Neural cell (in vitro differentiated cells): ENCODE results near the gene SLC30A5. TPM values are rescaled to one million over a fixed set of nuclear protein-coding genes. Genes with fewer than 3 reads are reported as not detected.

Source experiments
- H2AFZ ChIP-seq: fragments of 200-600, 300-800 bp; sonication (generic), shearing (Covaris generic); 2 replicates; pipeline ENCODE4 v1.6.0; 2014; ENCODE audit warnings: low read depth, mild to moderate bottlenecking, antibody characterized with exemption, low read length, moderate library complexity
- H3F3A ChIP-seq: fragments of 200-600 bp; shearing (Covaris generic); 2 replicates; pipeline ENCODE4 v1.6.1; 2016; ENCODE audit warnings: mild to moderate bottlenecking, moderate library complexity, mixed read lengths, antibody characterized with exemption, low read length; ENCODE audit not compliant: insufficient read depth, poor library complexity, severe bottlenecking
- H3K27ac ChIP-seq: fragments of 200-600, 300-800 bp; sonication (generic), shearing (Covaris generic); 2 replicates; pipeline ENCODE4 v1.5.1; 2014; ENCODE audit warnings: mild to moderate bottlenecking, low read length, moderate library complexity
- H3K27me3 ChIP-seq: fragments of 300-800, 200-600 bp; sonication (generic), shearing (Covaris generic); 2 replicates; pipeline ENCODE4 v1.6.0; 2014; ENCODE audit warnings: mild to moderate bottlenecking, low read depth, low read length, moderate library complexity; ENCODE audit not compliant: insufficient read depth
- H3K36me3 ChIP-seq: fragments of 300-800, 200-600 bp; sonication (generic), shearing (Covaris generic); 2 replicates; pipeline ENCODE4 v1.5.1; 2014; ENCODE audit warnings: mild to moderate bottlenecking, antibody characterized with exemption, low read length, moderate library complexity; ENCODE audit not compliant: insufficient read depth
- H3K4me2 ChIP-seq: fragments of 300-800, 200-600 bp; sonication (generic), shearing (Covaris generic); 2 replicates; pipeline ENCODE4 v1.6.0; 2014; ENCODE audit warnings: mild to moderate bottlenecking, low read length
- H3K4me3 ChIP-seq: fragments of 300-800, 200-600 bp; sonication (generic), shearing (Covaris generic); 2 replicates; pipeline ENCODE4 v1.5.1; 2014; ENCODE audit warnings: mild to moderate bottlenecking, low read length, moderate library complexity
- H3K79me2 ChIP-seq: fragments of 200-600 bp; shearing (Covaris generic); replicated peaks from 2 replicates; pipeline ENCODE4 v1.6.0; 2014; ENCODE audit warnings: mild to moderate bottlenecking, low read length, moderate library complexity; ENCODE audit not compliant: insufficient read depth
- H3K9ac ChIP-seq: fragments of 300-800, 200-600 bp; sonication (generic), shearing (Covaris generic); 2 replicates; pipeline ENCODE4 v1.6.1; 2016; ENCODE audit warnings: mild to moderate bottlenecking, low read length, mixed read lengths
- H3K9me2 ChIP-seq: fragments of 200-600 bp; shearing (Covaris generic); 2 replicates; pipeline ENCODE4 v1.6.1; 2016; ENCODE audit warnings: mild to moderate bottlenecking, low read length, mixed read lengths; ENCODE audit not compliant: insufficient read depth
- H3K9me3 ChIP-seq: fragments of 200-600, 300-800 bp; sonication (generic), shearing (Covaris generic); 2 replicates; pipeline ENCODE4 v1.6.1; 2016; ENCODE audit warnings: mild to moderate bottlenecking, mixed run types, low read length, moderate library complexity, mixed read lengths
- H4K20me1 ChIP-seq: fragments of 200-600 bp; shearing (Covaris generic); 2 replicates; pipeline ENCODE4 v1.6.1; 2016; ENCODE audit warnings: mild to moderate bottlenecking, mixed run types; ENCODE audit not compliant: insufficient read depth
- EP300 ChIP-seq: fragments of 450-650 bp; conservative IDR thresholded peaks from 2 replicates; pipeline ENCODE4 v1.6.1; 2014; ENCODE audit warnings: antibody characterized with exemption, mild to moderate bottlenecking, moderate library complexity; ENCODE audit not compliant: poor library complexity, severe bottlenecking
- EZH2 ChIP-seq: fragments of 200-600, 300-800 bp; shearing (Covaris generic), sonication (generic); IDR thresholded peaks from 2 replicates; pipeline ENCODE4 v1.6.1; 2014; ENCODE audit warnings: antibody characterized with exemption, low read length, borderline replicate concordance, mild to moderate bottlenecking; ENCODE audit not compliant: insufficient read depth, poor library complexity, severe bottlenecking
- MXI1 ChIP-seq: fragments of 450-650 bp; conservative IDR thresholded peaks from 2 replicates; pipeline ENCODE4 v1.6.1; 2014; ENCODE audit warnings: antibody characterized with exemption, mild to moderate bottlenecking; ENCODE audit not compliant: poor library complexity, severe bottlenecking
- POLR2AphosphoS5 ChIP-seq: IDR thresholded peaks from 2 replicates; pipeline ENCODE4 v1.6.1; 2012
- RAD21 ChIP-seq: fragments of 450-650 bp; conservative IDR thresholded peaks from 2 replicates; pipeline ENCODE4 v1.6.1; 2014; ENCODE audit warnings: antibody characterized with exemption, mild to moderate bottlenecking, moderate library complexity
- SMC3 ChIP-seq: fragments of 450-650 bp; conservative IDR thresholded peaks from 2 replicates; pipeline ENCODE4 v1.6.1; 2014; ENCODE audit warnings: antibody characterized with exemption, mild to moderate bottlenecking, moderate library complexity; ENCODE audit not compliant: poor library complexity
- TAF1 ChIP-seq: IDR thresholded peaks from 2 replicates; pipeline ENCODE4 v1.6.1; 2012; ENCODE audit warnings: low read depth
- polyA plus RNA-seq: library from polyadenylated mRNA; depleted of rRNA; stranded (reverse); fragments of >200 nt; gene quantifications from 2 replicates; pipeline ENCODE4 v1.2.3, GENCODE V29; 2014
- TF ChIP-seq, protein P1 (sequence below): fragments of 450-650 bp; IDR thresholded peaks from 2 replicates; pipeline ENCODE4 v1.5.1; 2014; ENCODE audit warnings: antibody characterized with exemption, mild to moderate bottlenecking, moderate library complexity; ENCODE audit not compliant: poor library complexity, severe bottlenecking
- TF ChIP-seq, protein P2 (sequence below): IDR thresholded peaks from 2 replicates; pipeline ENCODE4 v1.6.1; 2012; ENCODE audit warnings: borderline replicate concordance

Gene SLC30A5
- polyA plus RNA-seq, 1 donor from 2014 or later: 44.1 TPM

DNA sequence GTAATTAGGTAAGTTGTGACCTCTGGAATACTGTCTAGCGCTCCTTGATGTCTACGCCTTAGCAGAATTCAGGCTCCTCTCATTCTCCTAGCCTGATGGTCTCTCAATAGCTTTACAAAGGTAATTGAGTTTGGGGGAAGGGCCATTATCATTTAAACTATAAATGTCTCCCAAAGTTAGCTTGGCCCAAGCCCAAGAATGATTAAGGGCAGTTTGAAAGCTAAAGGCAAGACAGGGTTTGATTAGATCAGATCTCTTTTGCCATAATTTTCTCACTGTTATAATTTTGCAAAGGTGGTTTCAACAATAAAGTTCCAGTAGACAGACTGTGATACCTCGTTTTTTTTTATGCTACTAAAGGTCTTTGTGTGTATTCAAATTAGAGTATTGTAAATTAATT lies 3.7 kb upstream of the SLC30A5 start:
- no peak overlapping the region for H3K9ac ChIP-seq
- TF ChIP-seq EP300 (no peak), EZH2 (no peak), MXI1 (no peak), RAD21 (no peak), SMC3 (no peak)
- TF ChIP-seq, protein P1, sequence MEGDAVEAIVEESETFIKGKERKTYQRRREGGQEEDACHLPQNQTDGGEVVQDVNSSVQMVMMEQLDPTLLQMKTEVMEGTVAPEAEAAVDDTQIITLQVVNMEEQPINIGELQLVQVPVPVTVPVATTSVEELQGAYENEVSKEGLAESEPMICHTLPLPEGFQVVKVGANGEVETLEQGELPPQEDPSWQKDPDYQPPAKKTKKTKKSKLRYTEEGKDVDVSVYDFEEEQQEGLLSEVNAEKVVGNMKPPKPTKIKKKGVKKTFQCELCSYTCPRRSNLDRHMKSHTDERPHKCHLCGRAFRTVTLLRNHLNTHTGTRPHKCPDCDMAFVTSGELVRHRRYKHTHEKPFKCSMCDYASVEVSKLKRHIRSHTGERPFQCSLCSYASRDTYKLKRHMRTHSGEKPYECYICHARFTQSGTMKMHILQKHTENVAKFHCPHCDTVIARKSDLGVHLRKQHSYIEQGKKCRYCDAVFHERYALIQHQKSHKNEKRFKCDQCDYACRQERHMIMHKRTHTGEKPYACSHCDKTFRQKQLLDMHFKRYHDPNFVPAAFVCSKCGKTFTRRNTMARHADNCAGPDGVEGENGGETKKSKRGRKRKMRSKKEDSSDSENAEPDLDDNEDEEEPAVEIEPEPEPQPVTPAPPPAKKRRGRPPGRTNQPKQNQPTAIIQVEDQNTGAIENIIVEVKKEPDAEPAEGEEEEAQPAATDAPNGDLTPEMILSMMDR: no peak
- TF ChIP-seq, protein P2, sequence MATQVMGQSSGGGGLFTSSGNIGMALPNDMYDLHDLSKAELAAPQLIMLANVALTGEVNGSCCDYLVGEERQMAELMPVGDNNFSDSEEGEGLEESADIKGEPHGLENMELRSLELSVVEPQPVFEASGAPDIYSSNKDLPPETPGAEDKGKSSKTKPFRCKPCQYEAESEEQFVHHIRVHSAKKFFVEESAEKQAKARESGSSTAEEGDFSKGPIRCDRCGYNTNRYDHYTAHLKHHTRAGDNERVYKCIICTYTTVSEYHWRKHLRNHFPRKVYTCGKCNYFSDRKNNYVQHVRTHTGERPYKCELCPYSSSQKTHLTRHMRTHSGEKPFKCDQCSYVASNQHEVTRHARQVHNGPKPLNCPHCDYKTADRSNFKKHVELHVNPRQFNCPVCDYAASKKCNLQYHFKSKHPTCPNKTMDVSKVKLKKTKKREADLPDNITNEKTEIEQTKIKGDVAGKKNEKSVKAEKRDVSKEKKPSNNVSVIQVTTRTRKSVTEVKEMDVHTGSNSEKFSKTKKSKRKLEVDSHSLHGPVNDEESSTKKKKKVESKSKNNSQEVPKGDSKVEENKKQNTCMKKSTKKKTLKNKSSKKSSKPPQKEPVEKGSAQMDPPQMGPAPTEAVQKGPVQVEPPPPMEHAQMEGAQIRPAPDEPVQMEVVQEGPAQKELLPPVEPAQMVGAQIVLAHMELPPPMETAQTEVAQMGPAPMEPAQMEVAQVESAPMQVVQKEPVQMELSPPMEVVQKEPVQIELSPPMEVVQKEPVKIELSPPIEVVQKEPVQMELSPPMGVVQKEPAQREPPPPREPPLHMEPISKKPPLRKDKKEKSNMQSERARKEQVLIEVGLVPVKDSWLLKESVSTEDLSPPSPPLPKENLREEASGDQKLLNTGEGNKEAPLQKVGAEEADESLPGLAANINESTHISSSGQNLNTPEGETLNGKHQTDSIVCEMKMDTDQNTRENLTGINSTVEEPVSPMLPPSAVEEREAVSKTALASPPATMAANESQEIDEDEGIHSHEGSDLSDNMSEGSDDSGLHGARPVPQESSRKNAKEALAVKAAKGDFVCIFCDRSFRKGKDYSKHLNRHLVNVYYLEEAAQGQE: no peak
- no peaks in the 10 kb centered on the region for H3F3A ChIP-seq
- no peak overlapping the region for H3K4me3 ChIP-seq
- H3K27ac ChIP-seq: no peak overlapping the region
- H3K9me2 ChIP-seq: no peaks in the 10 kb centered on the region
- H2AFZ ChIP-seq: no peak overlapping the region
- no peaks in the 10 kb centered on the region for H3K27me3 ChIP-seq
- H3K9me3 ChIP-seq: no peaks in the 10 kb centered on the region
- H3K79me2 ChIP-seq: peaks cover under 1% of the 10 kb centered on the region
- no peaks in the 10 kb centered on the region for H4K20me1 ChIP-seq
- H3K4me2 ChIP-seq: no peak overlapping the region
- H3K36me3 ChIP-seq: no peaks in the 10 kb centered on the region

DNA sequence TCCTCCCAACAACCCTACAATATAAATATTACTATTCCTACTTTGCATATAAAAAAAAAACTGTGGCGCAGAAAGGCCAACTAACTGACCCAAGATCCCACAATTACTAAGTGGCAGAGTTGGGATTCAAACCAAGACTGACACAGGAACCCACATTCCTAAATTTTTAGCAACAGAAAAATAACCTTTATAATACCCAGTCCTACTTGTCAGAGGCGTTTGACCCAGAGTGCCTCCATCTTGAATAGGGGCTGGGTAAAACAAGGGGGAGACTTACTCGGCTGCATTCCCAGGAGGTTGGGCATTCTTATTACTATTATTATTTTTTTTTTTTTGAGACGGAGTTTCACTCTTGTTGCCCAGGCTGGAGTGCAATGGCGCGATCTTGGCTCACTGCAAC lies 2.0 kb upstream of the SLC30A5 start:
- Histone ChIP-seq H3F3A (no peaks in the 10 kb centered on the region), H3K36me3 (no peaks in the 10 kb centered on the region), H3K4me3 (no peak overlapping the region), H3K9me3 (no peaks in the 10 kb centered on the region), H3K27ac (no peak overlapping the region), H3K27me3 (no peaks in the 10 kb centered on the region), H3K9me2 (no peaks in the 10 kb centered on the region), H4K20me1 (no peaks in the 10 kb centered on the region), H3K4me2 (no peak overlapping the region), H3K9ac (no peak overlapping the region), H3K79me2 (peaks cover 5% of the 10 kb centered on the region), H2AFZ (no peak overlapping the region)
- no peak for TF ChIP-seq TAF1
- TF ChIP-seq RAD21: no peak
- TF ChIP-seq MXI1: no peak
- no peak for TF ChIP-seq POLR2AphosphoS5

DNA sequence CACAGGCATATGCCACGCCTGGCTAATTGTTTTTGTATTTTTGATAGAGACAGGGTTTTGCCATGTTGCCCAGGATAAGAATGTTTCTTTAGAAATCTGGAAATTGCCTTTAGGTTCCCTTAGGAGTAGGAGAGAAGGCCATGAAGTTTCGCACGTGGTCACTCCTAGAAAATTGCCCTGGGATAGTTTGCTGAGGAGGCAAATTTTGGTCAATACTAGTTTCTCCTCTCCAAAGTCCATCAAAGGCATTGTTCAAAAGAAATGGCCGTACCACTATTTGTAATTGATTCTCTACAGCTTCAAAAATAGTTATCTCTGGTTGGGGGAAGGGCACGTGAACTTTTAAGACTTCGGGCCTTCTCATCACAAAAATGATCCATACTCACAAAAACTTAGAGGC lies 845 bp upstream of the SLC30A5 start:
- no peaks in the 10 kb centered on the region for H3K36me3 ChIP-seq
- H3K27me3 ChIP-seq: no peaks in the 10 kb centered on the region
- no peaks in the 10 kb centered on the region for H3K9me3 ChIP-seq
- H3K9ac ChIP-seq: no peak overlapping the region
- H3K9me2 ChIP-seq: no peaks in the 10 kb centered on the region
- no peak for TF ChIP-seq RAD21
- TF ChIP-seq SMC3: no peak
- TF ChIP-seq TAF1: no peak
- TF ChIP-seq, protein P2: no peak
- TF ChIP-seq, protein P1: no peak
- no peak for TF ChIP-seq EP300
- no peak for TF ChIP-seq MXI1
- TF ChIP-seq EZH2: no peak
- no peak for TF ChIP-seq POLR2AphosphoS5
- H3K4me3 ChIP-seq: no peak overlapping the region
- no peaks in the 10 kb centered on the region for H3F3A ChIP-seq
- peaks cover 8% of the 10 kb centered on the region for H3K79me2 ChIP-seq
- no peak overlapping the region for H3K4me2 ChIP-seq
- H3K27ac ChIP-seq: no peak overlapping the region
- H2AFZ ChIP-seq: no peak overlapping the region
- no peaks in the 10 kb centered on the region for H4K20me1 ChIP-seq
